H1 (cell line): ENCODE measurements around the gene THTPA. TPM values are rescaled to one million over a fixed set of nuclear protein-coding genes. Genes with fewer than 3 reads are reported as not detected.

Experiments used
- CTCF ChIA-PET: fragments of 300-600 bp; sonication (Branson Sonifier 250); formaldehyde crosslinking; loops from one replicate; lab custom pipeline; 2021; ENCODE audit not compliant: partially characterized antibody; lab: Charles Lee
- POLR2A ChIA-PET: fragments of 300-600 bp; sonication (Branson Sonifier 250); formaldehyde crosslinking; loops from one replicate; lab custom pipeline; 2021; ENCODE audit warnings: inconsistent platforms; ENCODE audit not compliant: partially characterized antibody; lab: Charles Lee
- DNase-seq, 2 experiments: peaks; one replicate each; pipeline versions ENCODE4 v3.0.0 to v3.0.0-alpha.2; 2010 to 2022; ENCODE audit warnings: low spot score in 2 of 2, low read depth in 1 of 2, mixed read lengths in 1 of 2
- FAIRE-seq: peaks from 2 replicates; lab custom pipeline; 2011; peaks lifted over from hg19 to GRCh38; lab: Jason Lieb, UNC
- H2AFZ ChIP-seq: 2 replicates; pipeline ENCODE4 v1.8.1; 2012; ENCODE audit warnings: low read length, inconsistent platforms
- H2AK5ac ChIP-seq: 2 replicates; pipeline ENCODE4 v1.6.1; 2013; ENCODE audit warnings: low read depth, low read length
- H2BK120ac ChIP-seq: replicated peaks from 2 replicates; pipeline ENCODE3; 2013; ENCODE audit warnings: low read depth, low read length, inconsistent platforms
- H2BK12ac ChIP-seq: 2 replicates; pipeline ENCODE4 v1.6.1; 2013; ENCODE audit warnings: low read depth, low read length
- H2BK15ac ChIP-seq: 2 replicates; pipeline ENCODE4 v1.6.1; 2013; ENCODE audit warnings: low read length
- H2BK20ac ChIP-seq: 2 replicates; pipeline ENCODE4 v1.6.1; 2013; ENCODE audit warnings: low read length
- H2BK5ac ChIP-seq: 2 replicates; pipeline ENCODE4 v1.6.1; 2013; ENCODE audit warnings: low read depth, low read length
- H3K14ac ChIP-seq: 2 replicates; pipeline ENCODE4 v1.6.1; 2013; ENCODE audit warnings: inconsistent platforms; ENCODE audit not compliant: insufficient read length
- H3K18ac ChIP-seq: 2 replicates; pipeline ENCODE4 v1.6.1; 2013; ENCODE audit warnings: low read length; ENCODE audit errors: extremely low read depth
- H3K23ac ChIP-seq: 2 replicates; pipeline ENCODE4 v1.6.1; 2013; ENCODE audit warnings: inconsistent platforms; ENCODE audit not compliant: insufficient read length
- H3K23me2 ChIP-seq: 2 replicates; pipeline ENCODE4 v1.6.1; 2013; ENCODE audit warnings: low read depth, low read length
- H3K27ac ChIP-seq: 2 replicates; pipeline ENCODE4 v1.6.1; 2011; ENCODE audit warnings: low read depth, low read length, inconsistent platforms
- H3K27me3 ChIP-seq, 4 experiments: replicated peaks in 1 of 4; 1 replicate in 1 of 4; 2 replicates in 3 of 4; pipeline versions ENCODE4 v1.6.1 to v1.8.1; 2011 to 2013; ENCODE audit warnings: low read length in 3 of 4, mild to moderate bottlenecking in 3 of 4, inconsistent platforms in 2 of 4, mixed read lengths in 2 of 4, moderate library complexity in 1 of 4; ENCODE audit not compliant: control insufficient read depth in 3 of 4, insufficient read depth in 3 of 4; ENCODE audit errors: extremely low read depth in 1 of 4
- H3K36me3 ChIP-seq, 4 experiments: 2 replicates each; pipeline versions ENCODE4 v1.6.1 to v1.8.1; 2011 to 2013; ENCODE audit warnings: mild to moderate bottlenecking in 4 of 4, low read length in 3 of 4, moderate library complexity in 2 of 4, control low read depth in 1 of 4, inconsistent platforms in 1 of 4; ENCODE audit not compliant: insufficient read depth in 4 of 4, control insufficient read depth in 2 of 4
- H3K4ac ChIP-seq: replicated peaks from 2 replicates; pipeline ENCODE3; 2013; ENCODE audit warnings: low read length, low read depth, mixed read lengths, inconsistent platforms; ENCODE audit not compliant: insufficient read length
- H3K4me1 ChIP-seq, 4 experiments: replicated peaks in 1 of 4; 1 replicate in 1 of 4; 2 replicates in 3 of 4; pipeline versions ENCODE4 v1.6.1 to v1.8.1; 2011 to 2013; ENCODE audit warnings: low read length in 3 of 4, inconsistent platforms in 2 of 4, mixed read lengths in 1 of 4; ENCODE audit not compliant: insufficient read depth in 4 of 4, control insufficient read depth in 3 of 4
- H3K4me2 ChIP-seq, 2 experiments: 2 replicates each; pipeline versions ENCODE4 v1.6.1 to v1.8.1; 2011 to 2013; ENCODE audit warnings: low read depth in 2 of 2, low read length in 2 of 2, control low read depth in 1 of 2, inconsistent platforms in 1 of 2, mild to moderate bottlenecking in 1 of 2; ENCODE audit not compliant: insufficient read depth in 1 of 2
- H3K4me3 ChIP-seq, 4 experiments: fragments of 200-600, 300-600 bp in 1 of 4; sonication (generic), shearing (Covaris generic), sonication (Bioruptor Twin) in 1 of 4; 2 replicates each; pipeline versions ENCODE4 v1.5.1 to v1.8.1; 2011 to 2016; ENCODE audit warnings: low read length in 4 of 4, low read depth in 3 of 4, control low read depth in 2 of 4, inconsistent platforms in 2 of 4, mild to moderate bottlenecking in 2 of 4, mixed read lengths in 1 of 4, moderate library complexity in 1 of 4; ENCODE audit not compliant: insufficient read depth in 2 of 4; ENCODE audit errors: extremely low read depth in 1 of 4
- H3K56ac ChIP-seq: replicated peaks from 2 replicates; pipeline ENCODE3; 2013; ENCODE audit warnings: low read depth, mild to moderate bottlenecking, mixed read lengths, low read length, inconsistent platforms; ENCODE audit not compliant: insufficient read length
- H3K79me1 ChIP-seq: 2 replicates; pipeline ENCODE4 v1.6.1; 2013; ENCODE audit warnings: low read depth, low read length, control low read depth
- H3K79me2 ChIP-seq, 2 experiments: 2 replicates each; pipeline versions ENCODE4 v1.6.1 to v1.8.1; 2012 to 2013; ENCODE audit warnings: low read length in 2 of 2, mild to moderate bottlenecking in 2 of 2, inconsistent platforms in 1 of 2; ENCODE audit not compliant: insufficient read depth in 2 of 2, control insufficient read depth in 1 of 2
- H3K9ac ChIP-seq, 4 experiments: replicated peaks in 1 of 4; 1 replicate in 1 of 4; 2 replicates in 3 of 4; pipeline versions ENCODE4 v1.6.1 to v1.8.1; 2011 to 2013; ENCODE audit warnings: low read depth in 3 of 4, low read length in 3 of 4, control low read depth in 2 of 4, mild to moderate bottlenecking in 2 of 4, moderate library complexity in 2 of 4, inconsistent platforms in 1 of 4; ENCODE audit errors: extremely low read depth in 1 of 4
- H3K9me3 ChIP-seq, 2 experiments: 2 replicates each; pipeline versions ENCODE4 v1.6.1 to v1.8.1; 2012 to 2013; ENCODE audit warnings: mild to moderate bottlenecking in 2 of 2, moderate library complexity in 2 of 2, control low read depth in 1 of 2, inconsistent platforms in 1 of 2, low read depth in 1 of 2, low read length in 1 of 2, mixed read lengths in 1 of 2; ENCODE audit not compliant: insufficient read depth in 2 of 2
- H4K20me1 ChIP-seq, 2 experiments: replicated peaks in 1 of 2; 2 replicates each; pipeline versions ENCODE3 to v1.8.1; 2011 to 2013; ENCODE audit warnings: inconsistent platforms in 2 of 2, low read length in 2 of 2, mild to moderate bottlenecking in 1 of 2; ENCODE audit not compliant: insufficient read depth in 2 of 2, control insufficient read depth in 1 of 2
- H4K5ac ChIP-seq: 2 replicates; pipeline ENCODE4 v1.6.1; 2013; ENCODE audit warnings: low read length, low read depth, mixed read lengths, inconsistent platforms; ENCODE audit not compliant: insufficient read length
- H4K8ac ChIP-seq: 2 replicates; pipeline ENCODE4 v1.8.0; 2013; ENCODE audit warnings: mild to moderate bottlenecking, moderate library complexity, low read length, inconsistent platforms; ENCODE audit not compliant: insufficient read depth; ENCODE audit errors: extremely low read depth
- H4K91ac ChIP-seq: replicated peaks from 2 replicates; pipeline ENCODE3; 2013; ENCODE audit warnings: low read length, mixed read lengths, inconsistent platforms; ENCODE audit not compliant: insufficient read length
- CBX8 ChIP-seq: fragments of 300-800, 300-1000 bp; sonication (generic); IDR thresholded peaks from 2 replicates; pipeline ENCODE4 v1.7.1; 2016; ENCODE audit warnings: low read depth, low read length, borderline replicate concordance
- CEBPB ChIP-seq: IDR thresholded peaks from 2 replicates; pipeline ENCODE4 v1.6.1; 2012; ENCODE audit warnings: low read depth, low read length
- HDAC2 ChIP-seq, 2 experiments: fragments of 300-600 bp in 1 of 2; sonication (generic) in 1 of 2; IDR thresholded peaks; 2 replicates each; pipeline ENCODE4 v1.6.1; 2011 to 2012; ENCODE audit warnings: low read depth in 2 of 2, low read length in 2 of 2, mild to moderate bottlenecking in 2 of 2, moderate library complexity in 2 of 2, borderline replicate concordance in 1 of 2, inconsistent platforms in 1 of 2
- POU5F1 ChIP-seq: IDR thresholded peaks from 2 replicates; pipeline ENCODE4 v1.6.1; 2011; ENCODE audit warnings: low read depth, mild to moderate bottlenecking, low read length, moderate library complexity
- RAD21 ChIP-seq, 2 experiments: IDR thresholded peaks in 1 of 2; conservative IDR thresholded peaks in 1 of 2; 2 replicates each; pipeline ENCODE4 v1.6.1; 2011; ENCODE audit warnings: low read depth in 2 of 2, low read length in 2 of 2, improper control_type of control experiment in 1 of 2, inconsistent platforms in 1 of 2, mild to moderate bottlenecking in 1 of 2, moderate library complexity in 1 of 2
- RXRA ChIP-seq: IDR thresholded peaks from 2 replicates; pipeline ENCODE4 v1.6.1; 2011; ENCODE audit warnings: low read depth, mild to moderate bottlenecking, low read length, moderate library complexity; ENCODE audit not compliant: insufficient read depth
- SIN3A ChIP-seq, 2 experiments: IDR thresholded peaks in 1 of 2; conservative IDR thresholded peaks in 1 of 2; 2 replicates each; pipeline ENCODE4 v1.6.1; 2011 to 2012; ENCODE audit warnings: low read length in 2 of 2, improper control_type of control experiment in 1 of 2, low read depth in 1 of 2, mild to moderate bottlenecking in 1 of 2
- SP4 ChIP-seq: IDR thresholded peaks from 2 replicates; pipeline ENCODE4 v1.6.1; 2012; ENCODE audit warnings: low read length, inconsistent platforms
- ZNF274 ChIP-seq: IDR thresholded peaks from 2 replicates; pipeline ENCODE4 v1.7.0; 2012; ENCODE audit warnings: low read length, borderline replicate concordance; ENCODE audit errors: extremely low read depth
- WGBS, 2 experiments: shearing (Covaris generic) in 1 of 2; methylation state at CpG; one replicate each; pipeline versions ENCODE4 v1.1.6 to v1.1.7; 2013 to 2015; ENCODE audit warnings: low lambda C conversion rate in 2 of 2, mixed read lengths in 2 of 2, inconsistent platforms in 1 of 2, low coverage in 1 of 2, missing lambda C conversion rate in 1 of 2; ENCODE audit not compliant: insufficient replicate concordance in 2 of 2, insufficient coverage in 1 of 2, insufficient read length in 1 of 2; ENCODE audit errors: extremely low coverage in 1 of 2, missing lambda C conversion rate in 1 of 2; 5-methylcytosine and 5-hydroxymethylcytosine counted together
- polyA plus RNA-seq, 7 experiments: library from polyadenylated mRNA; depleted of rRNA in 3 of 7; stranded (reverse) in 5 of 7; unstranded in 2 of 7; fragments of >200 nt in 5 of 7; fragments of 200-250 nt in 2 of 7; gene quantifications; 1 replicate in 5 of 7; 2 replicates in 1 of 7; 4 replicates in 1 of 7; pipeline versions ENCODE4 v1.2.1 to v1.2.3, GENCODE V29; 2011 to 2013; ENCODE audit warnings: missing spikeins in 2 of 7, mixed read lengths in 2 of 7
- total RNA-seq: library from RNA; stranded (reverse); fragmentation: NEBNext Ultra II Directional; extraction: Animal tissue kit (Norgen Biotek cat#: 25700); gene quantifications from 2 replicates; pipeline ENCODE4 v1.2.1, GENCODE V29; 2021
- TF ChIP-seq, protein P1 (sequence below), 3 experiments: IDR thresholded peaks; 1 replicate in 2 of 3; 2 replicates in 1 of 3; pipeline versions ENCODE4 v1.5.1 to v1.6.1; 2011; ENCODE audit warnings: low read length in 3 of 3, mild to moderate bottlenecking in 3 of 3, inconsistent platforms in 2 of 3, low read depth in 1 of 3, moderate library complexity in 1 of 3; ENCODE audit not compliant: insufficient read depth in 1 of 3; ENCODE audit errors: control extremely low read depth in 1 of 3

Gene THTPA
- total and polyA plus RNA-seq, 2 of the 8 experiments (the other 6 are each of a cell fraction or from before 2014, with no cell fraction given), result 16.6 to 19.0 TPM

DNA sequence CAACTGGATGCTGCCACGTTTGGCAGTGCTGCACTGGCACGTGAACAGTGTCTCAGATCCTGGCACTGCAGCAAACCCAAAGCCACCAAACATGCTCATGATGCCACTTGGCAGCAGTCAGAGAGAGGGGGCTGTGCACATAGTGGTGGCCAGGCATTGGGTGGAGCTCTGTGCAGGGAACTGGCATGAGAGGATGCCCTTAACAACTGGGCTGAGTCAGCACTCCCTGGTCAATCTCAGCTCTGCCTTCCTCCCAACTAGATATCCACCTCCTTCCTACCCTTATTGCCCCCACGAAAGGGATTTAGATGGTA, 41.5 kb upstream of the THTPA start:
- CTCF ChIA-PET, result interaction anchor here (2.1 to 70.5 kb wide), 3 partner anchors 14 to 38 kb away, joined by 9 to 2092 read pairs (median 1314); partner anchors contain the start of genes AP1G2, NGDN, THTPA and ZFHX2
- TF ChIP-seq CEBPB, result no peak
- TF ChIP-seq, protein P1, sequence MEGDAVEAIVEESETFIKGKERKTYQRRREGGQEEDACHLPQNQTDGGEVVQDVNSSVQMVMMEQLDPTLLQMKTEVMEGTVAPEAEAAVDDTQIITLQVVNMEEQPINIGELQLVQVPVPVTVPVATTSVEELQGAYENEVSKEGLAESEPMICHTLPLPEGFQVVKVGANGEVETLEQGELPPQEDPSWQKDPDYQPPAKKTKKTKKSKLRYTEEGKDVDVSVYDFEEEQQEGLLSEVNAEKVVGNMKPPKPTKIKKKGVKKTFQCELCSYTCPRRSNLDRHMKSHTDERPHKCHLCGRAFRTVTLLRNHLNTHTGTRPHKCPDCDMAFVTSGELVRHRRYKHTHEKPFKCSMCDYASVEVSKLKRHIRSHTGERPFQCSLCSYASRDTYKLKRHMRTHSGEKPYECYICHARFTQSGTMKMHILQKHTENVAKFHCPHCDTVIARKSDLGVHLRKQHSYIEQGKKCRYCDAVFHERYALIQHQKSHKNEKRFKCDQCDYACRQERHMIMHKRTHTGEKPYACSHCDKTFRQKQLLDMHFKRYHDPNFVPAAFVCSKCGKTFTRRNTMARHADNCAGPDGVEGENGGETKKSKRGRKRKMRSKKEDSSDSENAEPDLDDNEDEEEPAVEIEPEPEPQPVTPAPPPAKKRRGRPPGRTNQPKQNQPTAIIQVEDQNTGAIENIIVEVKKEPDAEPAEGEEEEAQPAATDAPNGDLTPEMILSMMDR (IDR thresholded peaks at IDR 0.05; ENCODE audit: control extremely low read depth in 1 of 3, insufficient read depth in 1 of 3, low read depth in 1 of 3, low read length in 3 of 3), result no peak
- TF ChIP-seq SIN3A (conservative IDR thresholded peaks at IDR 0.05 in 1 of 2, IDR thresholded peaks at IDR 0.05 in 1 of 2; ENCODE audit: low read depth in 1 of 2, low read length in 2 of 2), result no peak
- TF ChIP-seq CBX8, result no peak
- TF ChIP-seq RAD21 (IDR thresholded peaks at IDR 0.05 in 1 of 2, conservative IDR thresholded peaks at IDR 0.05 in 1 of 2; ENCODE audit: low read depth in 2 of 2, low read length in 2 of 2), result no peak
- no peak for TF ChIP-seq HDAC2 (IDR thresholded peaks at IDR 0.05; ENCODE audit: borderline replicate concordance in 1 of 2, low read depth in 2 of 2, low read length in 2 of 2)
- TF ChIP-seq ZNF274, result no peak
- no peak for TF ChIP-seq RXRA
- TF ChIP-seq POU5F1, result no peak
- no peak for TF ChIP-seq SP4

More for the DNA sequence above, 41.5 kb upstream of the THTPA start:
- no peaks in the 10 kb centered on the region for H3K79me1 ChIP-seq
- no peak overlapping the region for H2AK5ac ChIP-seq
- no peaks in the 10 kb centered on the region for H4K20me1 ChIP-seq
- no peaks in the 10 kb centered on the region for H3K23me2 ChIP-seq
- H3K27ac ChIP-seq, result no peak overlapping the region
- no peak overlapping the region for H2AFZ ChIP-seq
- H2BK15ac ChIP-seq, result no peak overlapping the region
- no peaks in the 10 kb centered on the region for H3K9me3 ChIP-seq
- no peak overlapping the region for H3K18ac ChIP-seq
- no peak overlapping the region for H2BK120ac ChIP-seq
- no peaks in the 10 kb centered on the region for H3K36me3 ChIP-seq
- no peaks in the 10 kb centered on the region for H3K79me2 ChIP-seq
- FAIRE-seq (no peak), DNase-seq (no peak)
- H3K4ac ChIP-seq, result no peak overlapping the region
- no peak overlapping the region for H2BK12ac ChIP-seq
- peaks cover 0 to 4% (median 0%) of the 10 kb centered on the region in 4 experiments; a peak in 1 of 7 replicates for H3K27me3 ChIP-seq
- no peak overlapping the region for H3K4me2 ChIP-seq
- 85% methylated on average over 3 of the region's 3 CpGs; no CpG with 5 or more reads in 1 of the 2 experiments for WGBS, 2 experiments
- H4K8ac ChIP-seq, result no peak overlapping the region
- no peak overlapping the region for H3K14ac ChIP-seq
- POLR2A ChIA-PET, result interaction anchor here (0.9 to 48.3 kb wide), 4 partner anchors 18 to 588 kb away, joined by 3 to 1523 read pairs (median 7); partner anchors contain the start of genes AP1G2, THTPA and ZFHX2
- no peak overlapping the region for H2BK5ac ChIP-seq
- no peak overlapping the region for H3K9ac ChIP-seq
- H3K4me3 ChIP-seq, result no peak overlapping the region
- H3K23ac ChIP-seq, result no peak overlapping the region
- no peak overlapping the region for H4K5ac ChIP-seq
- H4K91ac ChIP-seq, result no peak overlapping the region
- no peak overlapping the region for H3K56ac ChIP-seq
- H2BK20ac ChIP-seq, result no peak overlapping the region
- H3K4me1 ChIP-seq, result peaks cover 8 to 15% (median 10%) of the 10 kb centered on the region in 4 experiments
